ENCODE data around the gene CHERP. TPM values are rescaled to one million over a fixed set of nuclear protein-coding genes. Genes with fewer than 3 reads are reported as not detected.

The CHERP gene
- total and polyA plus RNA-seq, 2 of the 4 experiments (the other 2 are of a cell fraction): 0.54 to 13.5 TPM

- peak overlapping the region; percentile 14; the same call in 1 of the 2 replicates for H2AK5ac ChIP-seq (ENCODE audit: low read depth, low read length)
- H3K56ac ChIP-seq (ENCODE audit: extremely low read depth, insufficient read depth, low read length): no peak overlapping the region
- H3K27me3 ChIP-seq (ENCODE audit: control insufficient read depth, insufficient read depth, low read length): no peaks in the 10 kb centered on the region
- DNase-seq (peak; percentile 19), ATAC-seq (ENCODE audit: low read depth) (no peak)
- 60% methylated on average over 13 of the region's 26 CpGs; no CpG with 5 or more reads in 1 of the 2 experiments for WGBS, 2 experiments (ENCODE audit: extremely low coverage in 2 of 2, insufficient read length in 1 of 2)
- no peak overlapping the region for H3K14ac ChIP-seq (replicated peaks; ENCODE audit: low read depth, low read length)
- peaks cover 59% of the 10 kb centered on the region for H3K9me1 ChIP-seq (ENCODE audit: insufficient read depth, low read length)
- H4K20me1 ChIP-seq (ENCODE audit: insufficient read depth, low read length): peaks cover 99% of the 10 kb centered on the region
- H3K36me3 ChIP-seq (ENCODE audit: control insufficient read depth, insufficient read depth, low read length): no peaks in the 10 kb centered on the region
- no peak overlapping the region for H3K9ac ChIP-seq (ENCODE audit: low read depth, low read length)
- in situ Hi-C loops (cut with MboI; ENCODE audit: low sequenced_read_pairs) (no loop called here), dilution Hi-C loops (cut with HindIII; ENCODE audit: low sequenced_read_pairs, unreplicated experiment) (no loop called here), intact Hi-C loops (cut with micrococcal nuclease) (no loop called here)
- no TSS peak for BruUV-seq (replicated peaks)
- no peak overlapping the region for H2AFZ ChIP-seq (replicated peaks; ENCODE audit: low read length, poor library complexity)
- no peak overlapping the region for H4K91ac ChIP-seq (ENCODE audit: insufficient read depth, low read depth, low read length)
- no peak overlapping the region for H3K18ac ChIP-seq (ENCODE audit: low read depth, low read length)
- H3K4me1 ChIP-seq (ENCODE audit: control insufficient read depth, insufficient read depth, low read length): peaks cover 47% of the 10 kb centered on the region
- H4K5ac ChIP-seq (ENCODE audit: low read depth, low read length): no peak overlapping the region
- peak overlapping the region; percentile 38 for H3K4me2 ChIP-seq (ENCODE audit: low read depth, low read length)
- peak overlapping the region; percentile 25 for H2AK9ac ChIP-seq (replicated peaks; ENCODE audit: low read depth, low read length, poor library complexity)
- H3K4me3 ChIP-seq (ENCODE audit: insufficient read depth, low read depth, low read length): no peak overlapping the region
- CTCF ChIA-PET: no interaction called here
- no peak overlapping the region for H2BK5ac ChIP-seq (ENCODE audit: low read depth, low read length, poor library complexity, severe bottlenecking)
- H4K8ac ChIP-seq (ENCODE audit: low read depth in 2 of 2, low read length in 2 of 2): no peak overlapping the region
- H3K9me3 ChIP-seq (ENCODE audit: control insufficient read depth, insufficient read depth, low read length): no peaks in the 10 kb centered on the region
- H3K27ac ChIP-seq (ENCODE audit: insufficient read depth, low read length): no peak overlapping the region
- peaks cover 36 to 98% of the 10 kb centered on the region in 2 experiments; a peak in 3 of 4 replicates for H3K79me1 ChIP-seq (ENCODE audit: low read depth in 1 of 2, low read length in 2 of 2)
- POLR2A ChIA-PET (ENCODE audit: unreplicated experiment): no interaction called here
- no peak overlapping the region for H2BK20ac ChIP-seq (ENCODE audit: low read depth, low read length)
- H3K4ac ChIP-seq (ENCODE audit: low read depth, low read length): no peak overlapping the region; the same call in 1 of the 2 replicates
- no peak overlapping the region for H2BK15ac ChIP-seq (ENCODE audit: low read depth, low read length)
- no peak overlapping the region for H3K23ac ChIP-seq (ENCODE audit: low read depth, low read length)
- H2BK120ac ChIP-seq (ENCODE audit: low read depth, low read length): no peak overlapping the region
- TF ChIP-seq CEBPB (IDR thresholded peaks at IDR 0.05; ENCODE audit: low read depth, low read length) (no peak), CHD1 (IDR thresholded peaks at IDR 0.05; ENCODE audit: low read depth, low read length) (no peak), RAD21 (IDR thresholded peaks at IDR 0.05; ENCODE audit: low read length) (no peak), MAFK (IDR thresholded peaks at IDR 0.05; ENCODE audit: low read depth, low read length) (no peak), SMC3 (IDR thresholded peaks at IDR 0.05; ENCODE audit: low read depth, low read length) (no peak), MAZ (IDR thresholded peaks at IDR 0.05; ENCODE audit: borderline replicate concordance, low read depth, low read length) (no peak), RCOR1 (IDR thresholded peaks at IDR 0.05; ENCODE audit: insufficient replicate concordance, low read length) (no peak), MXI1 (IDR thresholded peaks at IDR 0.05; ENCODE audit: borderline replicate concordance, low read depth, low read length) (no peak), NFE2L2 (IDR thresholded peaks at IDR 0.05; ENCODE audit: low read depth, low read length) (no peak), FOS (IDR thresholded peaks at IDR 0.05; ENCODE audit: low read depth, low read length) (no peak)
- TF ChIP-seq, protein P1, sequence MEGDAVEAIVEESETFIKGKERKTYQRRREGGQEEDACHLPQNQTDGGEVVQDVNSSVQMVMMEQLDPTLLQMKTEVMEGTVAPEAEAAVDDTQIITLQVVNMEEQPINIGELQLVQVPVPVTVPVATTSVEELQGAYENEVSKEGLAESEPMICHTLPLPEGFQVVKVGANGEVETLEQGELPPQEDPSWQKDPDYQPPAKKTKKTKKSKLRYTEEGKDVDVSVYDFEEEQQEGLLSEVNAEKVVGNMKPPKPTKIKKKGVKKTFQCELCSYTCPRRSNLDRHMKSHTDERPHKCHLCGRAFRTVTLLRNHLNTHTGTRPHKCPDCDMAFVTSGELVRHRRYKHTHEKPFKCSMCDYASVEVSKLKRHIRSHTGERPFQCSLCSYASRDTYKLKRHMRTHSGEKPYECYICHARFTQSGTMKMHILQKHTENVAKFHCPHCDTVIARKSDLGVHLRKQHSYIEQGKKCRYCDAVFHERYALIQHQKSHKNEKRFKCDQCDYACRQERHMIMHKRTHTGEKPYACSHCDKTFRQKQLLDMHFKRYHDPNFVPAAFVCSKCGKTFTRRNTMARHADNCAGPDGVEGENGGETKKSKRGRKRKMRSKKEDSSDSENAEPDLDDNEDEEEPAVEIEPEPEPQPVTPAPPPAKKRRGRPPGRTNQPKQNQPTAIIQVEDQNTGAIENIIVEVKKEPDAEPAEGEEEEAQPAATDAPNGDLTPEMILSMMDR (conservative IDR thresholded peaks at IDR 0.05; ENCODE audit: low read depth, low read length): no peak
- TF ChIP-seq, protein P2, sequence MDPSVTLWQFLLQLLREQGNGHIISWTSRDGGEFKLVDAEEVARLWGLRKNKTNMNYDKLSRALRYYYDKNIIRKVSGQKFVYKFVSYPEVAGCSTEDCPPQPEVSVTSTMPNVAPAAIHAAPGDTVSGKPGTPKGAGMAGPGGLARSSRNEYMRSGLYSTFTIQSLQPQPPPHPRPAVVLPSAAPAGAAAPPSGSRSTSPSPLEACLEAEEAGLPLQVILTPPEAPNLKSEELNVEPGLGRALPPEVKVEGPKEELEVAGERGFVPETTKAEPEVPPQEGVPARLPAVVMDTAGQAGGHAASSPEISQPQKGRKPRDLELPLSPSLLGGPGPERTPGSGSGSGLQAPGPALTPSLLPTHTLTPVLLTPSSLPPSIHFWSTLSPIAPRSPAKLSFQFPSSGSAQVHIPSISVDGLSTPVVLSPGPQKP (IDR thresholded peaks at IDR 0.05; ENCODE audit: borderline replicate concordance, low read depth, low read length): no peak
- TF ChIP-seq, protein P3, sequence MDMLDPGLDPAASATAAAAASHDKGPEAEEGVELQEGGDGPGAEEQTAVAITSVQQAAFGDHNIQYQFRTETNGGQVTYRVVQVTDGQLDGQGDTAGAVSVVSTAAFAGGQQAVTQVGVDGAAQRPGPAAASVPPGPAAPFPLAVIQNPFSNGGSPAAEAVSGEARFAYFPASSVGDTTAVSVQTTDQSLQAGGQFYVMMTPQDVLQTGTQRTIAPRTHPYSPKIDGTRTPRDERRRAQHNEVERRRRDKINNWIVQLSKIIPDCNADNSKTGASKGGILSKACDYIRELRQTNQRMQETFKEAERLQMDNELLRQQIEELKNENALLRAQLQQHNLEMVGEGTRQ (IDR thresholded peaks at IDR 0.05; ENCODE audit: low read depth, low read length): no peak
These were observed 45.9 kb upstream of the CHERP start for GRCh38 chr19:16587833-16588823.
